Colonic mucosa (tissue), 4 donors: ENCODE measurements around the gene MKS1. TPM values are rescaled to one million over a fixed set of nuclear protein-coding genes. Genes with fewer than 3 reads are reported as not detected.

Source experiments
- DNase-seq: peaks from one replicate; pipeline ENCODE4 v3.0.0-alpha.2; 2020
- H3K27ac ChIP-seq: fragments of 200-600 bp; one replicate; pipeline ENCODE4 v1.8.0; 2021
- H3K27me3 ChIP-seq: fragments of 200-600 bp; one replicate; pipeline ENCODE4 v1.8.0; 2021
- H3K36me3 ChIP-seq: fragments of 200-600 bp; one replicate; pipeline ENCODE4 v1.8.0; 2021
- H3K4me1 ChIP-seq: fragments of 200-600 bp; one replicate; pipeline ENCODE4 v1.8.0; 2021; ENCODE audit warnings: mild to moderate bottlenecking
- H3K4me3 ChIP-seq: fragments of 200-600 bp; one replicate; pipeline ENCODE4 v1.8.0; 2021
- H3K9ac ChIP-seq, 2 donors: one replicate each; pipeline ENCODE4 v1.7.0; 2013; ENCODE audit warnings: control low read depth in 2 of 2, low read depth in 2 of 2, low read length in 2 of 2
- H3K9me3 ChIP-seq: fragments of 200-600 bp; one replicate; pipeline ENCODE4 v1.8.0; 2021
- CTCF ChIP-seq: fragments of 200-600 bp; IDR thresholded peaks from one replicate; pipeline ENCODE4 v1.8.0; 2022; ENCODE audit warnings: antibody characterized with exemption, mild to moderate bottlenecking
- intact Hi-C: fragments of 100-400 bp; cut with DNase I; formaldehyde crosslinking; loops from one replicate; pipeline ENCODE4 v1.14.1; 2022
- total RNA-seq, 2 donors: library from RNA; stranded (reverse); fragmentation: NEBNext Ultra II Directional in 1 of 2; extraction: Animal tissue kit (Norgen Biotek cat#: 25700) in 1 of 2; gene quantifications; one replicate each; pipeline ENCODE4 v1.2.1, GENCODE V29; 2021
- donor health status: healthy.
- donor health status: DM: no; HTN: no; CAD: no.
- donor health status: DM: no; HTN: no; CAD: no.

Gene MKS1
- total RNA-seq, 2 donors from 2014 or later = 13.8 to 18.4 TPM

DNA sequence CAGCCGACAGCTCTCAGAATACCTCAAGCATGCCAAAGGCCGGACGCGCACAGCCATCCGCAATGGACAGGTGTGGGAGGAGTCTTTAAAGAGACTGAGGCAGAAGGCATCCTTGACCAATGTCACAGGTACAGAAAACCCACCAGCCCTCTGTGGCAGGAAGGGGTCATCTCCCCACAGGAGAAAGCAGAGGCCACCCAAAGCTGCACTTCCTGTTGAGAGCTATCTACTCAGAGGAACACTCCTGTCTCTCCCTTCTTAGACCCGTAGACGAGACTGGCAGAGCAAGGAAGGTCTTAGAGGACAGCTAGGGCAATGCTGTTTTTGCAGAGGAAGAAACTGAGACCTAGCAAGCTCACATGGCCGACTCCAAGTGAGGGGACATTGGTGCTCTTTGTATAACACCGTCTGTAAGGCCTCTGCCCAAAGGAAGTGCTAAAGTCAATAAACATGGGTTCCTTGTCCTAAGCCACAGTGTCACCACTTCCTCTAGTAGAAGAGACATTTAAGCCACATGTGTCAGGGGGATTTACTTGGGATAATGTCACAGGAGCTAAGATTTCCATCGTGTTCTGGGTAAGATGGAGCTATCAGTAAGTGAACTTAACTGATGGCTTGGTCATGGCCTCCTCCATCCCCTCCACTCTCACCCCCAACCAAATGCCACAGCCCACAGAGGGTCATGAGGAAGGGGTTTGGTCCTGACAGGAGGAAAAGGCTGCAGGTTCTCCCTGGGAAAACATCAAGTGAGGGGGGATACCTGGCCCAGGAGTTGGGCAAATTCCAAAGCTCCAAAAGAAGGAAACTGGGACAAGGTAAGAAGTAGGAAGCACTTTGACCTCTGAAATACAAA is 28.7 kb upstream of the MKS1 start:
- H3K4me1 ChIP-seq = peaks cover 7% of the 10 kb centered on the region
- no peak overlapping the region for H3K27ac ChIP-seq
- intact Hi-C loops = no loop called here
- no peaks in the 10 kb centered on the region for H3K9me3 ChIP-seq
- no peak overlapping the region for H3K9ac ChIP-seq
- H3K36me3 ChIP-seq = no peaks in the 10 kb centered on the region
- H3K27me3 ChIP-seq = no peaks in the 10 kb centered on the region
- H3K4me3 ChIP-seq = no peak overlapping the region
- no peak for DNase-seq
- TF ChIP-seq CTCF = no peak

GRCh38 chr17:58246781-58247180 is 27.7 kb upstream of the MKS1 start:
- Histone ChIP-seq H3K27ac (no peak overlapping the region), H3K27me3 (no peaks in the 10 kb centered on the region), H3K9me3 (no peaks in the 10 kb centered on the region), H3K4me1 (peaks cover 7% of the 10 kb centered on the region), H3K9ac (no peak overlapping the region), H3K4me3 (no peak overlapping the region), H3K36me3 (no peaks in the 10 kb centered on the region)
- DNase-seq = no peak
- TF ChIP-seq CTCF = no peak
- intact Hi-C loops = no loop called here

DNA sequence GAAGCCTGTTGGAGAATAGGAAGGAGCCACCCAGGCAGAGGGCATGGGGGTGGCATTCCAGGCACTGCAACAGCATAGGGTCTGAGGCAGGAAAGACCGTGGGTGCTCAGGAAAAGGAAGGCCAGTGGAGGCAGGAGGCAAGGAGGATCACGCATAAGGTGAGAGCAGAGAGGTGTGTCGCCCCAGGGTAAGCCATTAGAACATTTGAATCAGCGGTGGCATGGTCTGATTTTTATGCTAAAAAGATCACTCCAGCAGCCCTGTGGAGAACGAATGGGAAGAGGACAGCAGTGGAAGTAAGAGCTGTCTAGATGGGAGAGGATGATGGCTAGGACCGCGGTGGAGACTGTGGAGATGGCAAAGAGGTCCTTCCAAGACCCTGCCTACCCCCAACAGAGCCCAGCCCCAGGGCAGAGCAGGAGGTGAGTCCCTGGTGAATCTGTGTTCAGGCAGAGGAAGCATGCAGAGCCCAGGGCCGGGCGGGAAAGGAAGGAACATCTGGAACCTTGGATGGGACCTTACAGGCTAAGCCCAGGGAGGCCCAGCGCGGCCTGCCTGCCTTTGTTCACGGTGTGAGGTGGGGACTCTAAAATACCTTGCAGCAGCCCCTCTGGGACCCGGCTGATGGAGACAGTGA is 27.2 kb upstream of the MKS1 start:
- no peak for DNase-seq
- Histone ChIP-seq H3K9ac (no peak overlapping the region), H3K4me1 (peaks cover 7% of the 10 kb centered on the region), H3K27ac (no peak overlapping the region), H3K9me3 (no peaks in the 10 kb centered on the region), H3K36me3 (no peaks in the 10 kb centered on the region), H3K4me3 (no peak overlapping the region), H3K27me3 (no peaks in the 10 kb centered on the region)
- intact Hi-C loops = no loop called here
- no peak for TF ChIP-seq CTCF

- Histone ChIP-seq H3K27me3 (no peaks in the 10 kb centered on the region), H3K36me3 (no peaks in the 10 kb centered on the region), H3K9ac (no peak overlapping the region), H3K9me3 (no peaks in the 10 kb centered on the region), H3K27ac (no peak overlapping the region), H3K4me3 (no peak overlapping the region), H3K4me1 (peaks cover 7% of the 10 kb centered on the region)
- intact Hi-C loops = no loop called here
- DNase-seq = no peak
- TF ChIP-seq CTCF = no peak
Observed at GRCh38 chr17:58245428-58246103, 26.5 kb upstream of the MKS1 start.

GRCh38 chr17:58244963-58245362 is 25.9 kb upstream of the MKS1 start:
- Histone ChIP-seq H3K27me3 (no peaks in the 10 kb centered on the region), H3K4me3 (no peak overlapping the region), H3K9ac (no peak overlapping the region), H3K27ac (no peak overlapping the region), H3K9me3 (no peaks in the 10 kb centered on the region), H3K36me3 (no peaks in the 10 kb centered on the region), H3K4me1 (peaks cover 7% of the 10 kb centered on the region)
- DNase-seq = no peak
- no peak for TF ChIP-seq CTCF
- intact Hi-C loops = no loop called here
